PC-3 (cell line): Measurements from ENCODE around the gene LGI4. TPM values are rescaled to one million over a fixed set of nuclear protein-coding genes. Genes with fewer than 3 reads are reported as not detected.
"Not testable (repeated sequence)": the region's sequence is repeated elsewhere in the genome, so short reads cannot be mapped to it uniquely, and the experiment has no call there.

ENCODE experiments used
- ATAC-seq: fragments of 200-7000 bp; cut with Tn5 transposase; 2 replicates; pipeline ENCODE4 v1.9.1; 2020; ENCODE audit warnings: mild to moderate bottlenecking, moderate library complexity
- BruUV-seq: library from RNA; stranded (reverse); fragments of 400-500 nt; replicated peaks from 2 replicates; lab custom pipeline; 2021; lab: Mats Ljungman, UMichigan
- CTCF ChIA-PET: fragments of 300-600 bp; sonication (Branson Sonifier 250); formaldehyde crosslinking; loops from one replicate; lab custom pipeline; 2022; ENCODE audit warnings: antibody characterized with exemption; lab: Charles Lee
- POLR2A ChIA-PET: fragments of 300-600 bp; sonication (Branson Sonifier 250); formaldehyde crosslinking; loops from one replicate; lab custom pipeline; 2022; ENCODE audit warnings: antibody characterized with exemption; ENCODE audit not compliant: unreplicated experiment; lab: Charles Lee
- DNase-seq: peaks from one replicate; pipeline ENCODE4 v3.0.0-alpha.2; 2015
- H2AFZ ChIP-seq: fragments of 300-600 bp; sonication (generic); 2 replicates; pipeline ENCODE4 v1.6.0; 2016; ENCODE audit warnings: antibody characterized with exemption, low read length
- H3F3A ChIP-seq: fragments of 300-600 bp; sonication (generic); one replicate; pipeline ENCODE4 v1.6.0; 2017; ENCODE audit warnings: antibody characterized with exemption, low read length, control low read depth, mild to moderate bottlenecking; ENCODE audit not compliant: unreplicated experiment
- H3K27ac ChIP-seq: fragments of 300-600 bp; sonication (generic); 2 replicates; pipeline ENCODE4 v1.5.1; 2016; ENCODE audit warnings: mild to moderate bottlenecking, low read length
- H3K27me3 ChIP-seq: fragments of 300-600 bp; sonication (generic); 2 replicates; pipeline ENCODE4 v1.6.1; 2016; ENCODE audit warnings: low read length, mixed read lengths
- H3K36me3 ChIP-seq: fragments of 300-600 bp; sonication (generic); 2 replicates; pipeline ENCODE4 v1.6.1; 2016; ENCODE audit warnings: low read depth, mixed run types, low read length, mixed read lengths
- H3K4me1 ChIP-seq: fragments of 300-600 bp; sonication (generic); 2 replicates; pipeline ENCODE4 v1.5.1; 2016; ENCODE audit warnings: low read length; ENCODE audit not compliant: insufficient read depth
- H3K4me2 ChIP-seq: fragments of 300-600 bp; sonication (generic); 2 replicates; pipeline ENCODE4 v1.6.0; 2016; ENCODE audit warnings: low read length
- H3K4me3 ChIP-seq: fragments of 300-600 bp; sonication (generic); 2 replicates; pipeline ENCODE4 v1.5.1; 2016; ENCODE audit warnings: mild to moderate bottlenecking, low read length, mixed read lengths
- H3K79me2 ChIP-seq: fragments of 300-600 bp; sonication (generic); 2 replicates; pipeline ENCODE4 v1.6.1; 2017; ENCODE audit warnings: low read length, mixed read lengths
- H3K9ac ChIP-seq: fragments of 300-600 bp; sonication (generic); 2 replicates; pipeline ENCODE4 v1.6.0; 2016; ENCODE audit warnings: mild to moderate bottlenecking, low read length
- H3K9me2 ChIP-seq: fragments of 300-600 bp; sonication (generic); replicated peaks from 2 replicates; pipeline ENCODE4 v1.6.1; 2016; ENCODE audit warnings: mixed run types, low read length, mixed read lengths
- H3K9me3 ChIP-seq: fragments of 300-600 bp; sonication (generic); 2 replicates; pipeline ENCODE4 v1.6.1; 2016; ENCODE audit warnings: low read length, mixed read lengths
- H4K20me1 ChIP-seq: fragments of 300-600 bp; sonication (generic); 2 replicates; pipeline ENCODE4 v1.6.1; 2016; ENCODE audit warnings: low read length, mixed read lengths
- CTCF ChIP-seq: fragments of 300-600 bp; sonication (generic); conservative IDR thresholded peaks from 2 replicates; pipeline ENCODE4 v1.5.1; 2017; ENCODE audit warnings: antibody characterized with exemption, low read depth, mild to moderate bottlenecking, low read length
- EZH2 ChIP-seq: fragments of 300-600 bp; sonication (generic); IDR thresholded peaks from one replicate; pipeline ENCODE4 v1.6.1; 2017; ENCODE audit warnings: antibody characterized with exemption, mild to moderate bottlenecking, low read length; ENCODE audit not compliant: unreplicated experiment
- EZH2phosphoT487 ChIP-seq: fragments of 300-600 bp; sonication (generic); IDR thresholded peaks from 2 replicates; pipeline ENCODE4 v1.6.1; 2018; ENCODE audit warnings: mild to moderate bottlenecking, antibody characterized with exemption, low read length, borderline replicate concordance
- intact Hi-C: fragments of 100-400 bp; cut with micrococcal nuclease; formaldehyde crosslinking; loops from 2 replicates; pipeline ENCODE4 v1.9.0; 2023
- total RNA-seq: library from RNA; depleted of rRNA; stranded (reverse); fragments of >200 nt; gene quantifications from 2 replicates; pipeline ENCODE4 v1.2.3, GENCODE V29; 2014

Gene LGI4
- total RNA-seq, 1 experiment from 2014 or later = 0.22 TPM

GRCh38 chr19:35130761-35131720, 3.8 kb downstream of the LGI4 start:
- Histone ChIP-seq H2AFZ (no peak overlapping the region), H3K27me3 (no peaks in the 10 kb centered on the region), H4K20me1 (no peaks in the 10 kb centered on the region), H3K4me3 (no peak overlapping the region), H3K4me1 (no peaks in the 10 kb centered on the region), H3K79me2 (no peaks in the 10 kb centered on the region), H3K9me2 (no peaks in the 10 kb centered on the region), H3K4me2 (no peak overlapping the region), H3K9me3 (no peaks in the 10 kb centered on the region), H3F3A (no peaks in the 10 kb centered on the region), H3K9ac (no peak overlapping the region), H3K27ac (no peak overlapping the region), H3K36me3 (no peaks in the 10 kb centered on the region)
- no TSS peak for BruUV-seq
- no peak for ATAC-seq
- POLR2A ChIA-PET = no interaction called here
- no peak for DNase-seq
- TF ChIP-seq EZH2phosphoT487 (no peak), CTCF (no peak), EZH2 (no peak)
- intact Hi-C loops = no loop called here
- CTCF ChIA-PET = no interaction called here

GRCh38 chr19:35129724-35130274, 5.1 kb downstream of the LGI4 start:
- H3K9me2 ChIP-seq, ATAC-seq, H3K27me3 ChIP-seq, CTCF ChIA-PET, H3K9me3 ChIP-seq, H2AFZ ChIP-seq, H3K36me3 ChIP-seq, H3K4me2 ChIP-seq, DNase-seq, H3K79me2 ChIP-seq, H3F3A ChIP-seq, H3K9ac ChIP-seq, intact Hi-C loops, H3K4me3 ChIP-seq, H3K4me1 ChIP-seq, POLR2A ChIA-PET, H3K27ac ChIP-seq, BruUV-seq, H4K20me1 ChIP-seq: not testable (repeated sequence)

- Histone ChIP-seq H3F3A (no peaks in the 10 kb centered on the region), H3K9ac (no peak overlapping the region), H3K27me3 (no peaks in the 10 kb centered on the region), H3K4me2 (no peak overlapping the region), H3K36me3 (no peaks in the 10 kb centered on the region), H3K9me2 (no peaks in the 10 kb centered on the region), H2AFZ (no peak overlapping the region), H3K4me3 (no peak overlapping the region), H3K9me3 (no peaks in the 10 kb centered on the region), H4K20me1 (no peaks in the 10 kb centered on the region), H3K79me2 (no peaks in the 10 kb centered on the region), H3K4me1 (peaks cover 13% of the 10 kb centered on the region), H3K27ac (no peak overlapping the region)
- DNase-seq (no peak), ATAC-seq (no peak)
- BruUV-seq = no TSS peak
- TF ChIP-seq EZH2phosphoT487 (no peak), CTCF (no peak), EZH2 (no peak)
- ChIA-PET CTCF (no interaction called here), POLR2A (no interaction called here)
- intact Hi-C loops = no loop called here
Measured at GRCh38 chr19:35128398-35129057, 6.3 kb downstream of the LGI4 start.
